Urinary bladder (tissue), 4 donors: ENCODE results near the gene GTF2I. TPM values are rescaled to one million over a fixed set of nuclear protein-coding genes. Genes with fewer than 3 reads are reported as not detected.
"Not testable (repeated sequence)": the region's sequence is repeated elsewhere in the genome, so short reads cannot be mapped to it uniquely, and the experiment has no call there.

Experiments used
- DNase-seq: peaks from one replicate; pipeline ENCODE4 v3.0.0-alpha.2; 2015; ENCODE audit errors: extremely low spot score
- H3K27ac ChIP-seq: one replicate; pipeline ENCODE4 v1.5.1; 2013; ENCODE audit warnings: low read depth, mild to moderate bottlenecking, moderate library complexity
- H3K36me3 ChIP-seq: one replicate; pipeline ENCODE4 v1.6.1; 2013; ENCODE audit warnings: mild to moderate bottlenecking, moderate library complexity; ENCODE audit not compliant: insufficient read depth
- H3K4me1 ChIP-seq: one replicate; pipeline ENCODE4 v1.6.1; 2013; ENCODE audit warnings: mild to moderate bottlenecking, moderate library complexity; ENCODE audit not compliant: insufficient read depth
- H3K4me3 ChIP-seq: one replicate; pipeline ENCODE4 v1.5.1; 2013; ENCODE audit warnings: low read depth, low read length
- whole genome bisulfite sequencing: extraction: QIAGEN DNeasy Blood & Tissue Kit; methylation state at CpG from one replicate; pipeline ENCODE4 v1.1.7; 2013; 5-methylcytosine and 5-hydroxymethylcytosine counted together
- polyA plus RNA-seq: library from polyadenylated mRNA; stranded (reverse); fragments of 200-250 nt; gene quantifications from one replicate; pipeline ENCODE4 v1.2.3, GENCODE V29; 2013
- total RNA-seq: library from RNA; depleted of rRNA; stranded (reverse); fragments of >200 nt; gene quantifications from one replicate; pipeline ENCODE4 v1.2.3, GENCODE V29; 2014
- donor health status: healthy with polysubstance abuse.
- donor health status: healthy.

GTF2I gene
- total and polyA plus RNA-seq, 2 donors = 65.7 to 283 TPM

DNA sequence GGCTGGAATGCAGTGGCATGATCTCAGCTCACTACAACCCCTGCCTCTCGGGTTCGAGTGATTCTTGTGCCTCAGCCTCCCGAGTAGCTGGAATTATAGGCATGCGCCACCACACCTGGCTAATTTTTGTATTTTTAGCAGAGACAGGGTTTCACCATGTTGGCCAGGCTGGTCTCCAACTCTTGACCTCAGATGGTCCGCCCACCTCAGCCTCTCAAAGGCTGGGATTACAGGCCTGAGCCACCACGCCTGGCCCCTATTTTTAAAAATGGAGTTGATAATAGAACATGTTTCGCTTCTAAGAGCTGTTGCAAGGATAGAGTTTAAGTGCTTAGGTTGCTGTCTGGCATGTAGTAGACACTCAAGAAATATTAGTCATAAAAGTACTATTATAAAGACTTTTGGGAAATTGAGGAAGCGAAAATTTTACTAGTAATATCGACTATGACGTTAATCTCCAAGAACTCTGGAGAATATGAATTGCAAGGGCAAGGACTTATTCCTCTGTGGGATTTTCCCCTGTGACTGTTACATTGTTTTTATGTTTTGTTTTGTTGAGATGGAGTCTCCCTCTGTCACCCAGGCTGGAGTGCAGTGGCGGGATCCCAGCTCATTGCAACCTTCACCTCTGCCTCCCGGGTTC is 7.9 kb downstream of the GTF2I start:
- Histone ChIP-seq H3K4me3 (no peak overlapping the region), H3K4me1 (peaks cover 3% of the 10 kb centered on the region), H3K27ac (no peak overlapping the region), H3K36me3 (no peaks in the 10 kb centered on the region)
- DNase-seq = no peak
- 95% methylated on average over 12 of the region's 12 CpGs for WGBS

DNA sequence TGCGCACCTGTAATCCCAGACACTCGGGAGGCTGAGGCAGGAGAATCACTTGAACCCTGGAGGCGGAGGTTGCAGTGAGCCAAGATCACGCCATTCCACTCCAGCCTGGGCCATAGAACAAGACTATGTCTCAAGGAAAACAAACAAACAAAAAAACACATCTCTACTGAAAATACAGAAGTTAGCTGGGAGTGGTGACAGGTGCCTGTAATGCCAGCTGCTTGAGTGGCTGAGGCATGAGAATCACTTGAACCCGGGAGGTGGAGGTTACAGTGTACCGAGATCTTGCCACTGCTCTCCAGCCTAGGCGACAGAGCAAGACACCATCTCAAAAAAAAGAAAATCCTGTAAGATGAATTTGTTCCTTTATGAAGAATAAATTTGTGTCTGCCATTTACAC is 9.5 kb downstream of the GTF2I start:
- H3K27ac ChIP-seq, H3K4me1 ChIP-seq, H3K36me3 ChIP-seq, H3K4me3 ChIP-seq, DNase-seq: not testable (repeated sequence)
- WGBS = 96% methylated on average over 7 of the region's 7 CpGs

DNA sequence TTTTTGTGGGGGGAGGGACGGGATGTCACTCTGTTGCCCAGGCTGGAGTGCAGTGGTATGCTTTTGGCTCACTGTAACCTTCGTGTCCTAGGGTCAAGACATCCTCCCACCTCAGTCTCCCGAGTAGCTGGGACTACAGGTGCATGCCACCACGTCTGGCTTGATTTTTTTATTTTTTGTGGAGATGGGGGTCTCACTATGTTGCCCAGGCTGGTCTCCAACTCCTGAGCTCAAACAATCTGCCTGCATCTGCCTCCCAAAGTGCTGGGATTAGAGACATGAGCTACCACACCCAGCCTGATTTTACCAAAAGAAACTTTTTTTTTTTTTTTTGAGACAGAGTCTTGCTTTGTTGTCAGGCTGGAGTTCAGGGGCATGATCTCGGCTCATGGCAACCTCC is 10.0 kb downstream of the GTF2I start:
- not testable (repeated sequence) for DNase-seq, H3K36me3 ChIP-seq, H3K4me1 ChIP-seq, H3K4me3 ChIP-seq, H3K27ac ChIP-seq
- WGBS = 87% methylated on average over 5 of the region's 5 CpGs

DNA sequence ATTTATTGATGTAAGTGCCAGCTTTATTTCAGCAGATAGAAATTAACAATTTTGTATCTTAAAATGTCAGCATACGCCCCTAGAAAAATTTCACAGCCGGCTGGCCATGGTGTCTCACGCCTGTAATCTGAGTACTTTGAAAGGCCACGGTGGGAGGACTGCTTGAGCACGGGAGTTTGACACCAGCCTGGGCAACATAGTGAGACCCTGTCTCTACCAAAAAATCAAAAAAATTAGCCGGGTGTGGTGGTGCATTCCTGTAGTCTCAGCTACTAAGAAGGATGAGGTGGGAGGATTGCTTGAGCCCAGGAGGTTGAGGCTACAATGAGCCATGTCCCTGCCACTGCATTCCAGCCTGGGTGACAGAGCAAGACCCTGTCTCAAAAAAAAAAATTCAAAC is 14.1 kb downstream of the GTF2I start:
- no peak overlapping the region for H3K27ac ChIP-seq
- no peaks in the 10 kb centered on the region for H3K4me1 ChIP-seq
- no peak overlapping the region for H3K4me3 ChIP-seq
- H3K36me3 ChIP-seq = no peaks in the 10 kb centered on the region
- DNase-seq = no peak
- WGBS = 65% methylated on average over 6 of the region's 6 CpGs

DNA sequence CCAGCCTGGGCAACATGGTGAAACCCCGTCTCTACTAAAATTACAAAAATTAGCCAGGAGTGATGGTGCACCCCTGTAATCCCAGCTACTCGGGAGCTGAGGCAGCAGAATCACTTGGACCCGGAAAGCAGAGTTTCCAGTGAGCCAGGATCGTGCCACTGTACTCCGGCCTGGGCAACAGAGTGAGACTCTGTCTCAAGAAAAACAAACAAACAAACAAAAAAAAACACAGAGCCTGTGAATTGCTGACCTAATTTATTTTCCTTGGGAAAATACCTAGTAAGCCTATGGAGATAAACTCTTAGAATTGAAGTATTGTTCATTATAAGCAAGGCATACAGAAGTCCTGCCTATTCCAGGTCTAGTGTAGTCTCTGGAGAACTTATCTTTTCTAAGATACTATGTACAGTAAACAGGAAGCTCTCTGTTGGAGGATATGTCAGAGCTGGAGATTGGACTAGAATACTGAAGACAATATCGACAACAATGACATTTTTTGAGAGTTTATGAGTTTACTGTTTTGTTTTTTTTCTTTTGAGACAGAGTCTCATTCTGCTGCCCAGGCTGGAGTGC is 14.9 kb downstream of the GTF2I start:
- DNase-seq = no peak
- Histone ChIP-seq H3K4me1 (no peaks in the 10 kb centered on the region), H3K36me3 (no peaks in the 10 kb centered on the region), H3K27ac (peak overlapping the region; percentile 23), H3K4me3 (no peak overlapping the region)
- 68% methylated on average over 6 of the region's 6 CpGs for WGBS

DNA sequence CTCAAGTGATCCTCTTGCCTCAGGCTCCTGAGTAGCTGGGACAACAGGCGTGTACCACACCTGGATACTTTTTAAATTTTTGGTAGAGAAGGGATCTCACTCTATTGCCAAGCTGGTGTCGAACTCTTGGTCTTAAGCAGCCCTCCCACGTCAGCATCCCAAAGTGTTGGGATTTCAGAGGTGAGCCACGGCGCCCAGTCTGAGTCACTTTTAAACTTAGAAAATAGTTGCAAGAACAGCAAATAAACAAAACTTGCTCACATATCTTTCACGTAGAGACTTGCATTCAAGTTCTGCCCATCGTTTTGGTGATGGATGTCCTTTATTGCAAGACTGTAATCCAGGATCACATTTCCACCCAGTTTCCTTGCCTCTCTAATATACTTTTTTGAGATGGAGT is 16.6 kb downstream of the GTF2I start:
- Histone ChIP-seq H3K27ac (no peak overlapping the region), H3K36me3 (no peaks in the 10 kb centered on the region), H3K4me3 (no peak overlapping the region), H3K4me1 (no peaks in the 10 kb centered on the region)
- no peak for DNase-seq
- 89% methylated on average over 7 of the region's 7 CpGs for WGBS

DNA sequence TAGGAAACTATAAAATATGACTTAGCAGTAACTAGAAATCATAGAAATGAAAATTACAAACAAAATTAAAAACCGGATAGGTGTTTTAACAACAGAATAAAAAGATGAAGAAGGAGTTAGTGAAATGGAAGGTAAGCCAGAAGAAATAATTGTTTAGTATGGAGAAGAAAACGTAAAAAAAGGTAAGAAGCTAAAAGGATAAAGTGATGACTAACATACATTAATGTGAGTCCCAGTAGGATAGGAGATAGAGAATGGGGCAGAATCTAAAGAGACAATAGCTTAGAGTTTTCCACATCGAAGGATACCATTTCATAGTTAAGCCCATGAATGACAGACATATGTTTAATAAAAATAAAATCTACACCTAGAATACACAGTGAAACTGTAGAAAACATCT is 25.3 kb downstream of the GTF2I start:
- Histone ChIP-seq H3K36me3 (no peaks in the 10 kb centered on the region), H3K27ac (no peak overlapping the region), H3K4me1 (peaks cover 1% of the 10 kb centered on the region), H3K4me3 (no peak overlapping the region)
- WGBS = 97% methylated on average over 3 of the region's 3 CpGs
- no peak for DNase-seq

DNA sequence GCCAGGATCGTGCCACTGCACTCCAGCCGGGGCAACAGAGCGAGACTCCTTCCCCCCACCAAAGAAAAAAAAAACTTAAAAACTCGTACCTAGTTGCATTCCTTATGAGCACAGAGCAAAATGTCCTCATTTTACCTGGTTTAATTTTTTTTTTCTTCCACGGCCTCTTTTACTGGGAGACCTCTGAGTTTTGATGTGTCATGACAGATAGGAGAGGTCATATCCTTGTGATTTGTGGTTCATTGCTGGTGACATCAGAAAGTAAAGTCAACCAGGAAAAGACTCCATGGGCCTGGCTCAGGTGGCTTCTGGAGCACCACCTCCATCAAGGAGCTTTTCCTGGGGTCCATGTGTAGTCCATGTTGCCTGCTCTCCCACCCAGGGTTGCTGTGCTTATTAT is 26.3 kb downstream of the GTF2I start:
- Histone ChIP-seq H3K27ac (no peak overlapping the region), H3K36me3 (no peaks in the 10 kb centered on the region), H3K4me1 (peaks cover 1% of the 10 kb centered on the region), H3K4me3 (no peak overlapping the region)
- DNase-seq = no peak
- 94% methylated on average over 5 of the region's 5 CpGs for WGBS

DNA sequence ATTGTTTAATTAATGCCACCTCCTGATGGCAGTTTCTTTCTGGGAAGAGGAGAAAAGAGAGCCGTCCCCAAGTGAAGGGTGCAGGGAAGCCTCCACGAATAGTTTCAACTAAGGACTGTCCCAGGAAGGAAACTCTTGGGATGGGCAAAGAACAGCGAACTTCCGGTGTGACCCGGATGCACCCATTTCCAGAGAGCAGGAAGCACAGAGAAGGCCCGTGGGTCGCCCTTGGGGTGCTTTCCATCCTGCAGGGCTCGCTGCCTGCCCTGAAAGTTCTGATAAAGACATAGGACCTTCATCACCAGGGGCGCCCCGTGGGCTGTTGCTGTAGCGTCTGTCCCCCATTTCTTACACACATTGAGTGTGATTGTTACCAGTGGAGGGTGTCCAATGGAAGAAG is 27.0 kb downstream of the GTF2I start:
- no peak overlapping the region for H3K4me3 ChIP-seq
- DNase-seq = no peak
- WGBS = 84% methylated on average over 11 of the region's 11 CpGs
- peaks cover under 1% of the 10 kb centered on the region for H3K4me1 ChIP-seq
- no peaks in the 10 kb centered on the region for H3K36me3 ChIP-seq
- no peak overlapping the region for H3K27ac ChIP-seq

DNA sequence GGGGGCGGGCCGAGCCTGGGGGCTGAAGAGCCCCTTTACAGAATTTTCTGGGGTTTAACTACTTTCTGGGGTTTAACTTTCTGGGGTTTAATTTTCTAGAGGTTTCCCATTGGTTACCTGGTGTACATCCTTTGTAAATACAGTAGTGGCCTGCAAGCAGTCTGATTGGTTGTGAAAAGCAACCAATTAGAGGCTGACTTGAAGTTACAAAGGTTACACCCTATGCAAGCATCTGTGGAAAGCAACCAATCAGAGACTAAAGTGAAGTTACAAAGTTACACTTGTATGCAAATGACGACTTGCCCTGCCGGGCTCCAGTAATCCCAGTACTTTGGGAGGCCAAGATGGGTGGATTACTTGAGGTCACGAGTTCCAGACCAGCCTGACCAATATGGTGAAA is 27.4 kb downstream of the GTF2I start:
- H3K4me1 ChIP-seq = no peaks in the 10 kb centered on the region
- DNase-seq = no peak
- 91% methylated on average over 5 of the region's 5 CpGs for WGBS

DNA sequence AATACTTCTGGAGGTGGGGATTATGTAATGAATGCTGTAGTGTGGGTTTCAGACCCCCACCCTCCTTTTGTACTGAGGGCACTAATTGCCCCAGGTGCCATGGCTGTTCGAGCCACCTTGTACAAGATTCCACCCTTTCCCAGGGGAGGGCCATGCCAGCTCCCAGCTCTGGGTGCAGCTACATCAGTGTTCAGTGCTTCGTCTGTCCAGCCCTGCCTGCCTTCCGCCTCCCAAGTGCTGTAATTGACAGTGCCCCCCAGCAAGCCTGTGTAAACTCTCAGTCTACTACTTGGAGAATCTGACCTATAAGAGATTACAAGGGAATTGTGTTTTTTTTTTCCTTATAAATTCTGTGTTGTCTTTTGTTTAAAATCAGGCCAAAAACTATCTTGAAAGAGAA is 33.0 kb downstream of the GTF2I start:
- WGBS = 91% methylated on average over 3 of the region's 3 CpGs

More for the DNA sequence above, 27.4 kb downstream of the GTF2I start:
- peaks cover 2% of the 10 kb centered on the region for H3K36me3 ChIP-seq
- no peak overlapping the region for H3K4me3 ChIP-seq
- H3K27ac ChIP-seq = no peak overlapping the region

DNA sequence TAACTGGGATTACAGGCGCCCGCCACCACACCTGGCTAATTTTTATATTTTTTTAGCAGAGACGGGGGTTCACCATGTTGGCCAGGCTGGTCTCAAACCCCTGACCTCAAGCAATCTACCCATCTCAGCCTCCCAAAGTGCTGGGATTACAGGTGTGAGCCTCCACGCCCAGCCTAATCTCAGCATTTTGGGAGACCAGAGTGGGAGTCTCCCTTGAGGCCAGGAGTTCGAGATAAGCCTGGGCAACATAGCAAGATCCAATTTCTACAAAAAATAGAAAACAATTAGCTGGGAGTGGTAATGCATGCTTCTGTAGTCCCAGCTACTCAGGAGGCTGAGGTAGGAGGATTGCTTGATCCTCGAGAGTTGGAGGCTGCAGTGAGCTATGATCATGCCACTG is 46.9 kb downstream of the GTF2I start:
- not testable (repeated sequence) for H3K36me3 ChIP-seq, DNase-seq
- 98% methylated on average over 6 of the region's 6 CpGs for WGBS

More for the DNA sequence above, 33.0 kb downstream of the GTF2I start:
- Histone ChIP-seq H3K27ac (no peak overlapping the region), H3K4me1 (no peaks in the 10 kb centered on the region), H3K36me3 (peaks cover 10% of the 10 kb centered on the region), H3K4me3 (no peak overlapping the region)
- DNase-seq = no peak

DNA sequence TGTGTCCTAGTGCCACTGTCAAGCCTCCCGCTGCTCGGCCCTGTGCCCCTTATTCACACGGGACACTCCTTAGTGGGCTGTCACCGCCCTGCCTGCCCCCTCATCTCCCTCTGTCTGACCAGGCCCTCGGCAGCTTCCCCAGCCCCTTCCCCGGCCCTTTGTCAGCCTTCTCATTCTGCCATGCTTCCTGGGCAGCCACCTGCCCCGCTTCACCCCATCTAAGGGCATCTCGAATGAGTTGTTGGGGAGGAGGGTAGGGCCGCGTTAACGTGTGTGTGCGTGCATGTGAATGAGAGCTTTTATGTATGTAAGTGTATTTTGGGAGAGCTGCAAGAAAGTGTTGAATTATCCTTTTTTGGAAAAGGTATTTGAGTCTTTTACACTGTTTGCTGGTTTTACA is 49.7 kb downstream of the GTF2I start:
- H3K27ac ChIP-seq = no peak overlapping the region
- H3K4me1 ChIP-seq = no peaks in the 10 kb centered on the region
- no peak for DNase-seq
- 90% methylated on average over 12 of the region's 12 CpGs for WGBS
- H3K4me3 ChIP-seq = no peak overlapping the region
- H3K36me3 ChIP-seq = peaks cover 2% of the 10 kb centered on the region

More for the DNA sequence above, 46.9 kb downstream of the GTF2I start:
- not testable (repeated sequence) for H3K4me1 ChIP-seq, H3K4me3 ChIP-seq, H3K27ac ChIP-seq

DNA sequence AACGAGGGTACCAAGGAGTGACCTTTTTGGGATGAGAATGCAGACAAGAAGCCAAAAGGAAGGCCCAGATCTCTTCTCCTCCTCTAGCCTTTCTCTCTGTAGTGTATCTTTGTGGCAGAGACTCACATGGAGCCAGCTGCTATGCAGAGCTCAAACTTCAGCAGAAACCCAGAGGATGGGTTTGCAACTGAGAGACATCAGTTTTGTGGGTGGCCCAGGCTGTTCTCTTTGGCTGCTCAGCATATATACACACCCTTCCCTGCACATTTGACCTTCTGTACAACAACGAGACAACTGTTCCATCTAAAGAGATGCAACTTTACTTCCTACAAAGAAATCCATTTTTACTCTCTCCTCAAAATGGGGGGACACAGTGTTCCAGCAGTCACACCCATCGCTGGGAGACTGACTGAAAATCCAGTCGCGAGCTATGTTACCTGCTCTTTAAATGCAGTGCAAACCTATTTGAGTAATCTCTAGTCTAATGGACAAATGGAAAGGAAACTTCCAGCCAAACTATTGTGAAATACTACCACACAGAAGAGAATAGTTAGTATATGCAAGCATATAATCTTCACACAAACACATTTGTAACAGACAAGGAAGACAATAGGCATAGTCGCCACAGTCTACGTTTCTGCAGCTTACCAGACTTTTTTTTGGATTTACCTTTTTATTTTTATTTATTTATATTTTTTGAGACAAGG is 51.2 kb downstream of the GTF2I start:
- no peaks in the 10 kb centered on the region for H3K4me1 ChIP-seq
- peaks cover 2% of the 10 kb centered on the region for H3K36me3 ChIP-seq
- H3K4me3 ChIP-seq = no peak overlapping the region
- DNase-seq = no peak
- WGBS = 73% methylated on average over 7 of the region's 7 CpGs
- no peak overlapping the region for H3K27ac ChIP-seq
